SK-N-SH treated with all-trans-retinoic acid at 6 μM for 48 hours (cell line): ENCODE data around the gene SLC13A2.

Experiments
- ARNTL ChIP-seq: fragments of 450-650 bp; formaldehyde crosslinking; IDR thresholded peaks from 2 replicates; pipeline ENCODE4 v1.5.0; 2020; ENCODE audit warnings: low read depth, mild to moderate bottlenecking, moderate library complexity, borderline replicate concordance
- BACH2 ChIP-seq: fragments of 250-450 bp; sonication (Bioruptor Pico); IDR thresholded peaks from 2 replicates; pipeline ENCODE4 v1.9.0; 2021; ENCODE audit warnings: mild to moderate bottlenecking, borderline replicate concordance
- CREB5 ChIP-seq: fragments of 250-450 bp; sonication (Bioruptor Pico); IDR thresholded peaks from 2 replicates; pipeline ENCODE4 v1.5.1; 2020; ENCODE audit warnings: low read depth, mild to moderate bottlenecking, moderate library complexity
- CSDC2 ChIP-seq: fragments of 250-450 bp; sonication (Bioruptor Pico); IDR thresholded peaks from 2 replicates; pipeline ENCODE4 v1.5.0; 2020; ENCODE audit warnings: mild to moderate bottlenecking, moderate library complexity
- GLIS3 ChIP-seq: fragments of 250-450 bp; sonication (Bioruptor Pico); IDR thresholded peaks from 2 replicates; pipeline ENCODE4 v1.5.0; 2020; ENCODE audit warnings: mild to moderate bottlenecking, moderate library complexity
- PATZ1 ChIP-seq: fragments of 250-450 bp; sonication (Bioruptor Pico); IDR thresholded peaks from 2 replicates; pipeline ENCODE4 v1.8.0; 2020; ENCODE audit warnings: mild to moderate bottlenecking, moderate library complexity, borderline replicate concordance
- PPARA ChIP-seq: fragments of 250-450 bp; sonication (Bioruptor Pico); IDR thresholded peaks from 2 replicates; pipeline ENCODE4 v1.5.0; 2020; ENCODE audit warnings: mild to moderate bottlenecking, borderline replicate concordance
- RARB ChIP-seq: fragments of 250-450 bp; sonication (Bioruptor Pico); IDR thresholded peaks from 2 replicates; pipeline ENCODE4 v1.8.0; 2021; ENCODE audit warnings: mild to moderate bottlenecking, moderate library complexity
- SNAI2 ChIP-seq: fragments of 250-450 bp; sonication (Bioruptor Pico); IDR thresholded peaks from 2 replicates; pipeline ENCODE4 v1.5.0; 2020; ENCODE audit warnings: mild to moderate bottlenecking, moderate library complexity
- ZFP3 ChIP-seq: fragments of 250-450 bp; sonication (Bioruptor Pico); IDR thresholded peaks from 2 replicates; pipeline ENCODE4 v1.5.0; 2020; ENCODE audit warnings: mild to moderate bottlenecking, moderate library complexity
- ZFP30 ChIP-seq: fragments of 450-650 bp; formaldehyde crosslinking; IDR thresholded peaks from 2 replicates; pipeline ENCODE4 v1.5.0; 2022; ENCODE audit warnings: mild to moderate bottlenecking, moderate library complexity
- TF ChIP-seq, protein P1 (sequence below): fragments of 250-450 bp; sonication (Bioruptor Pico); IDR thresholded peaks from 2 replicates; pipeline ENCODE4 v1.5.1; 2021; ENCODE audit warnings: mild to moderate bottlenecking, moderate library complexity
- TF ChIP-seq, protein P2 (sequence below): fragments of 250-450 bp; sonication (Bioruptor Pico); IDR thresholded peaks from 2 replicates; pipeline ENCODE4 v1.8.0; 2021; ENCODE audit warnings: low read depth, mild to moderate bottlenecking, moderate library complexity, borderline replicate concordance

DNA sequence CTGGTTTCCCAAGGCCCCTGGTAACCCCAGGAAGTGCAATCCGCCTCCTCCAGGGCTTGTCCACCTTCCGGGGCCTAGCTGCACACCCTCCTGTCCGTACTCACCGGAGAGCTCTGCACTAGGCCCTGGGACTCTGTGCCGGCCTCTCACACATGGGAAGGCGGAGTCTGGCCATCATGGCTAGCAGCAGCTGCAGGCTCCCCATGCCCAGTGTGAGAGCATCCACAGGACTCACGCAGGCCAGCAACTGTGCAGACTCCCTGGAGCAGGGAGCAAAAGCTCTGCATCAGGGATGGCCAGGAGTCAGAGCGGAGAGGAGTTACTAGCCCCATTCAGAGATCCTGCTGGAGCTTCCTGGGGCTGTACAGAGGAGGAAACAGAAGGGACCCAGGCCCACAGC is 52.9 kb downstream of the SLC13A2 start:
- TF ChIP-seq, protein P1, sequence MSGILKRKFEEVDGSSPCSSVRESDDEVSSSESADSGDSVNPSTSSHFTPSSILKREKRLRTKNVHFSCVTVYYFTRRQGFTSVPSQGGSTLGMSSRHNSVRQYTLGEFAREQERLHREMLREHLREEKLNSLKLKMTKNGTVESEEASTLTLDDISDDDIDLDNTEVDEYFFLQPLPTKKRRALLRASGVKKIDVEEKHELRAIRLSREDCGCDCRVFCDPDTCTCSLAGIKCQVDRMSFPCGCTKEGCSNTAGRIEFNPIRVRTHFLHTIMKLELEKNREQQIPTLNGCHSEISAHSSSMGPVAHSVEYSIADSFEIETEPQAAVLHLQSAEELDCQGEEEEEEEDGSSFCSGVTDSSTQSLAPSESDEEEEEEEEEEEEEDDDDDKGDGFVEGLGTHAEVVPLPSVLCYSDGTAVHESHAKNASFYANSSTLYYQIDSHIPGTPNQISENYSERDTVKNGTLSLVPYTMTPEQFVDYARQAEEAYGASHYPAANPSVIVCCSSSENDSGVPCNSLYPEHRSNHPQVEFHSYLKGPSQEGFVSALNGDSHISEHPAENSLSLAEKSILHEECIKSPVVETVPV (CRISPR knock-in tag), result no peak
- TF ChIP-seq RARB (CRISPR knock-in tag), result no peak
- TF ChIP-seq BACH2 (CRISPR knock-in tag), result no peak
- no peak for TF ChIP-seq ZFP3
- TF ChIP-seq GLIS3 (CRISPR knock-in tag), result no peak
- TF ChIP-seq PATZ1 (CRISPR knock-in tag), result no peak
- no peak for TF ChIP-seq PPARA
- TF ChIP-seq, protein P2, sequence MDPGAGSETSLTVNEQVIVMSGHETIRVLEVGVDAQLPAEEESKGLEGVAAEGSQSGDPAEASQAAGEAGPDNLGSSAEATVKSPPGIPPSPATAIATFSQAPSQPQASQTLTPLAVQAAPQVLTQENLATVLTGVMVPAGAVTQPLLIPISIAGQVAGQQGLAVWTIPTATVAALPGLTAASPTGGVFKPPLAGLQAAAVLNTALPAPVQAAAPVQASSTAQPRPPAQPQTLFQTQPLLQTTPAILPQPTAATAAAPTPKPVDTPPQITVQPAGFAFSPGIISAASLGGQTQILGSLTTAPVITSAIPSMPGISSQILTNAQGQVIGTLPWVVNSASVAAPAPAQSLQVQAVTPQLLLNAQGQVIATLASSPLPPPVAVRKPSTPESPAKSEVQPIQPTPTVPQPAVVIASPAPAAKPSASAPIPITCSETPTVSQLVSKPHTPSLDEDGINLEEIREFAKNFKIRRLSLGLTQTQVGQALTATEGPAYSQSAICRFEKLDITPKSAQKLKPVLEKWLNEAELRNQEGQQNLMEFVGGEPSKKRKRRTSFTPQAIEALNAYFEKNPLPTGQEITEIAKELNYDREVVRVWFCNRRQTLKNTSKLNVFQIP (CRISPR knock-in tag), result no peak
- no peak for TF ChIP-seq CSDC2 (CRISPR knock-in tag)
- TF ChIP-seq ARNTL (CRISPR knock-in tag), result no peak
- TF ChIP-seq ZFP30, result no peak
- no peak for TF ChIP-seq CREB5 (CRISPR knock-in tag)
- TF ChIP-seq SNAI2 (CRISPR knock-in tag), result no peak
